Measurements from ENCODE around the gene RTF2.

DNA sequence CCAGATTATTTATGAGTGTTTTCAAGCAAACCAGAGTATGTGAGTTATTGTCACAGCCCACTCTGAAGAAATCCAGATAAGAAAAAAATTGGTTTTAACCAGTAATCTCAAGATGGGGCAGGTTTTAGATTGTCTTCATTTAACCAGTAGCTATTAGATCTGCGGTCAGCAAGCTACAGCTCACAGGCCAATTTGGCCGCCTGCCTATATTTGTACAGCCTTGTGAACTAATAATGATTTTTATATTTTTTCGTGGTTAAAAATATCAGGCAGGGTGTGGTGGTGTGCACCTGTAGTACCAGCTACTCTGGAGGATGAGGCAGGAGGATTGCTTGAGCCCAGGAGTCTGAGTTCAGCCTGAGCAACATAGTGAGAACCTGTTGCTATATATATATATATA is 69.6 kb downstream of the RTF2 start:
- TF ChIP-seq CTCF (IDR thresholded peaks at IDR 0.05) (no peak), POLR2A (IDR thresholded peaks at IDR 0.05) (no peak)

All from heart left ventricle (tissue), 13 donors.